ENCODE results near the gene DCAKD.

Gene DCAKD

GRCh38 chr17:44996304-44996703 lies 55.1 kb downstream of the DCAKD start:
- Mint-ChIP-seq H3K9me3 (no peaks in the 10 kb centered on the region), H3K27me3 (peaks cover 58 to 81% of the 10 kb centered on the region in 2 donors), H3K36me3 (ENCODE audit: insufficient read depth) (no peaks in the 10 kb centered on the region), H3K4me3 (no peak overlapping the region), H3K4me1 (ENCODE audit: low read depth in 2 of 2) (peaks cover 0 to 5% of the 10 kb centered on the region in 2 donors), H3K27ac (no peak overlapping the region)
- DNase-seq (no peak), ATAC-seq (replicated peaks) (no peak)

- Mint-ChIP-seq H3K36me3 (ENCODE audit: insufficient read depth) (no peaks in the 10 kb centered on the region), H3K27me3 (peaks cover 60 to 80% of the 10 kb centered on the region in 2 donors)
- ATAC-seq (replicated peaks) = no peak
Observed at GRCh38 chr17:44995436-44996001, 55.9 kb downstream of the DCAKD start.

GRCh38 chr17:44992242-44992939 lies 59.0 kb downstream of the DCAKD start:
- no peak overlapping the region for H3K27ac Mint-ChIP-seq
- no peaks in the 10 kb centered on the region for H3K9me3 Mint-ChIP-seq
- ATAC-seq (replicated peaks) (no peak), DNase-seq (no peak)
- no peaks in the 10 kb centered on the region for H3K36me3 Mint-ChIP-seq (ENCODE audit: insufficient read depth)
- peaks cover 80 to 97% of the 10 kb centered on the region in 2 donors for H3K27me3 Mint-ChIP-seq
- no peak overlapping the region for H3K4me3 Mint-ChIP-seq
- H3K4me1 Mint-ChIP-seq (ENCODE audit: low read depth in 2 of 2) = peaks cover 0 to 7% of the 10 kb centered on the region in 2 donors

More at GRCh38 chr17:44995436-44996001, 55.9 kb downstream of the DCAKD start:
- Mint-ChIP-seq H3K4me3 (no peak overlapping the region), H3K4me1 (ENCODE audit: low read depth in 2 of 2) (peaks cover 0 to 5% of the 10 kb centered on the region in 2 donors), H3K9me3 (no peaks in the 10 kb centered on the region), H3K27ac (peak overlapping the region in 1 of 2 donors; percentile 78)
- DNase-seq = no peak

GRCh38 chr17:44990994-44991393 lies 60.4 kb downstream of the DCAKD start:
- Mint-ChIP-seq H3K9me3 (no peaks in the 10 kb centered on the region), H3K4me3 (no peak overlapping the region), H3K27ac (no peak overlapping the region), H3K4me1 (ENCODE audit: low read depth in 2 of 2) (peaks cover 0 to 9% of the 10 kb centered on the region in 2 donors), H3K36me3 (ENCODE audit: insufficient read depth) (no peaks in the 10 kb centered on the region), H3K27me3 (peaks cover 74 to 90% of the 10 kb centered on the region in 2 donors)
- ATAC-seq (replicated peaks) (no peak), DNase-seq (no peak)

- H3K27me3 Mint-ChIP-seq = peaks cover 67 to 79% of the 10 kb centered on the region in 2 donors
- no peak for DNase-seq
- no peak overlapping the region for H3K4me3 Mint-ChIP-seq
- no peaks in the 10 kb centered on the region for H3K36me3 Mint-ChIP-seq (ENCODE audit: insufficient read depth)
- H3K4me1 Mint-ChIP-seq (ENCODE audit: low read depth in 2 of 2) = peaks cover 0 to 4% of the 10 kb centered on the region in 2 donors
- no peak overlapping the region for H3K27ac Mint-ChIP-seq
- no peaks in the 10 kb centered on the region for H3K9me3 Mint-ChIP-seq
- no peak for ATAC-seq (replicated peaks)
Observed at GRCh38 chr17:44989552-44990138, 61.8 kb downstream of the DCAKD start.

GRCh38 chr17:44988044-44988942 lies 63.1 kb downstream of the DCAKD start:
- no peak for ATAC-seq (replicated peaks)
- H3K4me3 Mint-ChIP-seq = peak overlapping the region in 1 of 2 donors; percentile 14

GRCh38 chr17:44983563-44983962 lies 67.9 kb downstream of the DCAKD start:
- Mint-ChIP-seq H3K4me1 (ENCODE audit: low read depth in 2 of 2) (peaks cover 0 to 4% of the 10 kb centered on the region in 2 donors), H3K4me3 (no peak overlapping the region), H3K27me3 (peaks cover 34 to 50% of the 10 kb centered on the region in 2 donors), H3K27ac (no peak overlapping the region), H3K36me3 (ENCODE audit: insufficient read depth) (no peaks in the 10 kb centered on the region), H3K9me3 (no peaks in the 10 kb centered on the region)
- DNase-seq (no peak), ATAC-seq (replicated peaks) (no peak)

More at GRCh38 chr17:44988044-44988942, 63.1 kb downstream of the DCAKD start:
- peaks cover 0 to 4% of the 10 kb centered on the region in 2 donors for H3K4me1 Mint-ChIP-seq (ENCODE audit: low read depth in 2 of 2)
- no peak for DNase-seq
- H3K27me3 Mint-ChIP-seq = peaks cover 54 to 66% of the 10 kb centered on the region in 2 donors
- H3K36me3 Mint-ChIP-seq (ENCODE audit: insufficient read depth) = no peaks in the 10 kb centered on the region
- H3K9me3 Mint-ChIP-seq = no peaks in the 10 kb centered on the region
- H3K27ac Mint-ChIP-seq = no peak overlapping the region

GRCh38 chr17:44982113-44982702 lies 69.2 kb downstream of the DCAKD start:
- Mint-ChIP-seq H3K9me3 (no peaks in the 10 kb centered on the region), H3K27me3 (peaks cover 24 to 50% of the 10 kb centered on the region in 2 donors), H3K4me1 (ENCODE audit: low read depth in 2 of 2) (peaks cover 0 to 1% of the 10 kb centered on the region in 2 donors), H3K4me3 (no peak overlapping the region), H3K27ac (no peak overlapping the region), H3K36me3 (ENCODE audit: insufficient read depth) (no peaks in the 10 kb centered on the region)
- DNase-seq (no peak), ATAC-seq (replicated peaks) (no peak)

- Mint-ChIP-seq H3K36me3 (ENCODE audit: insufficient read depth) (no peaks in the 10 kb centered on the region), H3K27me3 (peaks cover 25 to 53% of the 10 kb centered on the region in 2 donors), H3K4me1 (ENCODE audit: low read depth in 2 of 2) (no peaks in the 10 kb centered on the region), H3K9me3 (no peaks in the 10 kb centered on the region), H3K4me3 (no peak overlapping the region), H3K27ac (no peak overlapping the region)
- ATAC-seq (replicated peaks) (no peak), DNase-seq (no peak)
Observed at GRCh38 chr17:44981221-44981968, 70.0 kb downstream of the DCAKD start.

GRCh38 chr17:44979426-44979995 lies 71.9 kb downstream of the DCAKD start:
- Mint-ChIP-seq H3K36me3 (ENCODE audit: insufficient read depth) (no peaks in the 10 kb centered on the region), H3K4me3 (no peak overlapping the region), H3K9me3 (no peaks in the 10 kb centered on the region), H3K27me3 (peaks cover 32 to 71% of the 10 kb centered on the region in 2 donors), H3K27ac (no peak overlapping the region), H3K4me1 (ENCODE audit: low read depth in 2 of 2) (no peaks in the 10 kb centered on the region)
- DNase-seq (no peak), ATAC-seq (replicated peaks) (no peak)

GRCh38 chr17:44978807-44979206 lies 72.6 kb downstream of the DCAKD start:
- Mint-ChIP-seq H3K4me1 (ENCODE audit: low read depth in 2 of 2) (no peaks in the 10 kb centered on the region), H3K27ac (no peak overlapping the region), H3K36me3 (ENCODE audit: insufficient read depth) (no peaks in the 10 kb centered on the region), H3K27me3 (peaks cover 35 to 74% of the 10 kb centered on the region in 2 donors), H3K4me3 (no peak overlapping the region), H3K9me3 (no peaks in the 10 kb centered on the region)
- DNase-seq (no peak), ATAC-seq (replicated peaks) (no peak)
